ENCODE results near the gene IDH3B.
A peak's percentile ranks its signal among the peaks of the same experiment; 100 is the strongest.
"Not testable (repeated sequence)": the region's sequence is repeated elsewhere in the genome, so short reads cannot be mapped to it uniquely, and the experiment has no call there.

The IDH3B gene

GRCh38 chr20:2663887-2664719 is at the start of gene IDH3B:
Gene IDH3B, minus strand, starts transcription at chr20:2664216. Its CDS starts 28 bp downstream, at chr20:2664188.
- peak; percentile 93 for DNase-seq

DNA sequence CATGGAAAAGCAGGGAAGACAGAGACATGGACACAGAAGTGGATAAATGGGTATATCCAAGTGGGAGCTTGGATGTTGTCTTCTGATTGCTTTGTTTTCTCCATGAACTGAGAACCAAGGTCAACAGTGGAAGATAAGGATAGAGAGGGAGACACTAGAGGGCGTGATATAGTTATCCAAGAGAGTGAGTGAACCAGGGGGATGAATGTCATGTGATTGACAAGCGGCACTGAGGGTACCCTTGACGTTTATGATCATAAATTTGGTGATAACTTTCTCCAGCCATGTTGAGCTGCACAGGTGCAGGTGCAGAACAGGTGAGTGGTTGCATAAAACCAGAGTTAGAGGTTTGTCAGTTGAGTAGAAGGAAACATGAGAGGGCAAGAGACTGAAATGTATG is 49.3 kb upstream of the IDH3B start:
- DNase-seq = no peak

- DNase-seq = no peak
Observed at GRCh38 chr20:2709205-2709981, 45.4 kb upstream of the IDH3B start.

- DNase-seq = no peak
Observed at GRCh38 chr20:2708665-2709064, 44.6 kb upstream of the IDH3B start.

DNA sequence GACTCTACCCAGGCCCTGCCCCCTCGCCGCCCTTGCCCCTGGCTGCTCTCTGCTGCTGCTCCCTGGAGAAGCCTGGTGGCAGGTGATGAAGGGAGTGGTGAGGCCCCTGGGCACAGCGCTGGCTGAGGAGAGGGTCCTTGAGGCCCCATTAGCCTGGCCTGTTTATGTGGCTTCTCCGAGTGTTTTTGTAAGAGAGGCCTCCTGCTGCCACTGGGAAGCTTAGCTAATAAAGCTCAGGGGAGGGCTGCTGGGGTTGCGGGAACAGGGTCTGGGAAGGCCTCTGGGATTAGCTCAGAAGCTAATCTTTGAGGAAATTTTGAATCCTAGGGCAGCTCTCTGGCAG is 44.0 kb upstream of the IDH3B start:
- DNase-seq = no peak

DNA sequence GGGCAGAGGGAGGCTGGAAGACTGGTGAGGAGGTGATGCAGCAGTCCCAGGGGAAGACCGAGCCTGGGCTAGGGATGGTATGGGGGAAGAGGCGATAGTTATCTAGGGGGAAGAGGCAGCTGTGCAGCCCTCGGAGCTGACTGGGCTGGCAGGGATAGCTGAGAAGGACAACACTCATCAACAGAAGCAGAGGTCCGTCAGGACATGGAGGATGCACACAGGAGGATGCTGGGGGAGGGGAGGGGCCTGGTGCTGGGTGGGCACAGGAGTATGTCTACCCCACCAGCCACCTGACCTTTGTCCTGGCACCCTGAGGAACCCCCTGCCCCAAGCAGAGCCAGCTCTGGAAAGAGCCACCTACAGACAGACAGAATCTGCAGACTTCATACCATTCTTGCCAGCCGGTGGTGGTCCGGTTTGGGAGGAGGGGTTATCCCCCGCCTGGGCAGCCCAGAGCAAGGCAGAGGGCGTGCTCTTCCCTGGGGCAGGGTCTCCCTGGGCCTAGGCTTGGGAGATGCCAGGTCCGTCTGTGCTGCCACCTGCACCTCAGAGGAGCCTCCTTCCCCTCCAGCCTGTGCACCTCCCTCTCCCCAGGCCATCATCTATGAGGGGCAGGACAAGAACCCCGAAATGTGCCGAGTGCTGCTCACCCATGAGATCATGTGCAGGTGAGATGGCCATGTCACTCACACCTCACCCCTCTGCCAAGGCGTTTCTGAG is 43.5 kb upstream of the IDH3B start:
- DNase-seq = no peak

DNA sequence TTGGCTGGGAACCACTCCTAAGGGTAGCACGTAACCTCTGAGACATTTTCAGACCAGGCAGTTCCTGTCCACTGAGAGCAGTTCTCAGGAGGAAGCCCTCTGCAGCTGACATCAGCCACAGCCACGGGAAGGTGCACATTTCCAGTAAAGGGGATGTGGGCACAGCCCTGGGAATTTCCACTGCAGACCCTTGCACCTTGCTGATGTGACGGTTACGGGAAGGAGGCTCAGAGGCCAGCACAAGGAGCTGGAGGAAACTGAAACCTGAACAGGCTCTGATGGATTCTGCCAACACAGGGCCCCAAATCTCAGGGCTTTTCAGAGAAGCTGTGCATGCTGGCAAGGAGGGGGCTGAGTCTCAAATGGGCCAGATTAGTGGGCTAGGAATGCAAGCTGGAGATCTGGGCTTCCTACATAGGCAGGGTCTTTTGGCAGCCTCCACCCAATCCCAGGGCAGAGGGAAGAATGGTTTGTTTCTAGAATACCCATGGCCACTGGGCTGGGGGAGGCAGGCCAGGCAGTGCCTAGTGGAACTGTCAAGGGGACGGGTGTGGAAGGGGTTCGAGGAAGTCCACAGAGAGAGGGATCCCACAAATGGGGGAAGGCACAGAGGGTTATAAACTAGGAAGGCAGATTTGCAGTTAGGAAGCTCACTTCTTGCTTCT is 42.8 kb upstream of the IDH3B start:
- DNase-seq = no peak

- DNase-seq = no peak
Observed at GRCh38 chr20:2705931-2706645, 42.1 kb upstream of the IDH3B start.

GRCh38 chr20:2703716-2704475 is 39.9 kb upstream of the IDH3B start:
- no peak for DNase-seq

GRCh38 chr20:2701671-2702081 is 37.7 kb upstream of the IDH3B start:
- no peak for DNase-seq

- DNase-seq = no peak
Observed at GRCh38 chr20:2700913-2701620, 37.1 kb upstream of the IDH3B start.

- no peak for DNase-seq
Observed at GRCh38 chr20:2699775-2700413, 35.9 kb upstream of the IDH3B start.

DNA sequence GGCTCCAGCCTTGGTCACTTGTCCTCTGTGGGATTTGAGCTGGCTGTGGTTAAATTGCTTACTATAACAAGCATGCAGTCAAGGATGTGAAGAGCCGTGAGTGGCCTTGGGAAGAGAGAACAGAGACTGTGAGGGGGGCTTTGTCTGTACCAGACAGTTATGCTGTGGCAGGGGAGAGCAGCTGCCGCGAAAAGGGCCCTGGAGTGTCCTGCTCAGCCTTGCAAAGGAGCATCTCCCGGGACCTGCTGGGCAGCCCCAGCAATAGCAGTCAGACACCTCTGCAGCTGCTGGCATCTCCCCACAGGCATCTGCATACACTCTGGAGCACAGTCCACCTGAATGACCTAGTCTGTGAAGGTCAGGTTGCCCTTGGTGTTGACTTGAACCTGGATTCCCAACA is 34.9 kb upstream of the IDH3B start:
- no peak for DNase-seq

GRCh38 chr20:2698186-2698817 is 34.3 kb upstream of the IDH3B start:
- no peak for DNase-seq

DNA sequence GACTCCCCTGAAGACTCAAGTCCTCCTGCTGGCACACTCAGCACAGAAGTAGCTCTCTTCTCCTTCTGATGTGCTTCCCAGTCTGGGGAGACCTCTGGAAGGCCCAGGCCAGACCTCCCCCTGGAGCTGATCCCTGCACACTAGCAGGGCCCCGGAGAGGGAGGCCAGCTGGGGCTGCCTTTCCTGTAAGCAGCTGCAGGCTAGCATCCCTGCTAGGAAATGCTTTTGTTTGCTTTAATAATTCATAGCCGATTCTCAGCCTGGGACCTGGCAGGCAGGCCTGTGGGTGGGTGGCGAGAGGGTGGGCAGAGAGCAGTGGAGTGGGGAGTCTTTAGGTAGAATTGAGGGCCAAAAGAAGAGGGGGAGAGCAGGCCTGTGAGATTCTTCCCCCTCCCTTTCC is 33.8 kb upstream of the IDH3B start:
- no peak for DNase-seq

- DNase-seq = no peak
Observed at GRCh38 chr20:2696646-2697045, 32.6 kb upstream of the IDH3B start.

DNA sequence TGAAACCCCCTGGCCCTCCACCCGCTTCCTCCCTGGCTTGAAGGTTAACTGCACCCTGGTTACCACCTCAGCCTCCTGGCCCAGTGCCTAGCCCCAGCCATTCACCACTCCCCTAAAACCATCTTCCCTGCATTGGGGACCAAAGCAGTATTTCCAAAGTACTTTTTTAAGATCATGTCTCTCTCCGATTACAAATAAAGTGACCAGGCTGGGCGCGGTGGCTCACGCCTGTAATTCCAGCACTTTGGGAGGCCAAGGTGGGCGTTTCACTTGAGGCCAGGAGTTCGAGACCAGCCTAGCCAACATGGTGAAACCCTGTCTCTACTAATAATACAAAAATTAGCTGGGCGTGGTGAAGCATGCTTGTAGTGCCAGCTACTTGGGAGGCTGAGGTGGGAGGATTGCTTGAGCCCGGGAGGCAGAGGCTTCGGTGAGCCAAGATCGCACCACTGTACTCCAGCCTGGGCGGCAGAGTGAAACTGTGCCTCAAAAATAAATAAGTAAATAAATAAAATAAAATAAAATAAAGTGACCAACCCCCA is 32.0 kb upstream of the IDH3B start:
- DNase-seq = not testable (repeated sequence)

DNA sequence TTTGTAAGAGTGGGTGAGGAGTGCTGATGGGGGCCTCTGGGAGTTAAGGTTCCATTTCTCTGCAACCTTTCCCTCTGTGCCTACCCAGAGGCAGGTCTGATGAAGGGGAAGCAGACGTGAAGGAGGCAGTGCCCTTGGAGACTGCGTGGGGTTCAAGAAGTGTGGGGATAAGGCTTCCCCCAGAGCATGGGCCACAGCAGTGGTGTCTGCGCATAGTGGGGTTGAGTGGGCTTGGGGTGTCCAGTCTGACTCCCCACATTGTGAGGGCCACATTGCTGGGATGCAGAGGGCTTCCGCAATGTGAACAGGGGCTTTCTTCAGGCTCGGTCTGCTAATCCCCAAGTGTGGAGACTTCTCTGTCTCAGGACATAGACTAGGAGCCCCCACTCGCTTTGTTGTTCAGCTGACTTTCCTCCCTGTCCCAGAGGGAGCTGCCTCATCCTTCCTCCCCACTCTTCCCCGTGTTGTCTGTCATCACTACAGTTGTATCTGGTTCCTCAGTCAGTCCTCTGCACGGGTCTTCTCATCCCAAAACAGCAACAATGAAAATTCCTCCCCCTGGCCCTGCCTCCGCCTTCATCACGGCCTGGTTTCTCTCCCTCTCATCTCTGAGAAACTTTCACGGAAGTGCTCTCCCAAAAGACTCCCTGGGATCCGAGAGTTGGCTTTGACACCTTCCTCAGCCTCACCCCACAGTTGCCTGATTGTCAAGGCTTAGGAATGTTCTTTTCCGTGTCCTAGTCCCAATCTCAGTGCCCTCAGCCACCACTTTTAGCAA is 31.4 kb upstream of the IDH3B start:
- DNase-seq = no peak

GRCh38 chr20:2694519-2694918 is 30.5 kb upstream of the IDH3B start:
- no peak for DNase-seq
